Pancreas (tissue), 10 donors: ENCODE measurements around the gene GNAZ. TPM values are rescaled to one million over a fixed set of nuclear protein-coding genes. Genes with fewer than 3 reads are reported as not detected.

ENCODE experiments used
- ATAC-seq, 4 donors: fragments of 200-7000 bp; cut with Tn5 transposase; one replicate each; pipeline versions ENCODE4 v1.8.0 to v1.9.1; 2020; ENCODE audit warnings: mild to moderate bottlenecking in 4 of 4, moderate library complexity in 4 of 4
- DNase-seq, 6 donors: peaks; one replicate each; pipeline ENCODE4 v3.0.0-alpha.2; 2020
- FAIRE-seq: peaks from 2 replicates; lab custom pipeline; 2012; peaks lifted over from hg19 to GRCh38; lab: Jason Lieb, UNC
- H3K27ac ChIP-seq, 4 donors: fragments of 200-600 bp; sonication (generic); 1 replicate in 3 of 4; 2 replicates in 1 of 4; pipeline versions ENCODE4 v1.5.0 to v1.8.0; 2020
- H3K27me3 ChIP-seq, 4 donors: fragments of 200-600 bp; one replicate each; pipeline ENCODE4 v1.8.0; 2021
- H3K36me3 ChIP-seq, 3 donors: fragments of 200-600 bp; sonication (generic) in 1 of 3; one replicate each; pipeline versions ENCODE4 v1.5.0 to v1.8.0; 2020 to 2021
- H3K4me1 ChIP-seq, 3 donors: fragments of 200-600 bp; one replicate each; pipeline ENCODE4 v1.8.0; 2021
- H3K4me3 ChIP-seq, 4 donors: fragments of 200-600 bp; sonication (generic) in 2 of 4; one replicate each; pipeline versions ENCODE4 v1.5.0 to v1.8.0; 2020 to 2021
- H3K9me3 ChIP-seq, 4 donors: fragments of 200-600 bp; one replicate each; pipeline ENCODE4 v1.8.0; 2021
- CTCF ChIP-seq, 4 donors: fragments of 200-600 bp; sonication (generic) in 3 of 4; IDR thresholded peaks; one replicate each; pipeline versions ENCODE4 v1.5.0 to v1.8.0; 2021; ENCODE audit warnings: antibody characterized with exemption in 4 of 4
- WGBS, 2 donors: extraction: QIAGEN DNeasy Blood & Tissue Kit; methylation state at CpG; one replicate each; pipeline ENCODE4 v1.1.7; 2013; 5-methylcytosine and 5-hydroxymethylcytosine counted together
- intact Hi-C, 3 donors: fragments of 100-400 bp; cut with DNase I; formaldehyde crosslinking; loops; one replicate each; pipeline versions ENCODE4 v1.11.1 to v1.14.2; 2022
- polyA plus RNA-seq, 2 donors: library from polyadenylated mRNA; stranded (reverse); fragments of 200-250 nt; gene quantifications; one replicate each; pipeline ENCODE4 v1.2.3, GENCODE V29; 2013
- total RNA-seq, 6 donors: library from RNA; stranded (reverse); fragmentation: NEBNext Ultra II Directional in 4 of 6; extraction: Animal tissue kit (Norgen Biotek cat#: 25700) in 4 of 6; gene quantifications; one replicate each; pipeline versions ENCODE4 v1.2.1 to v1.2.4, GENCODE V29; 2021 to 2023
- donor health status: healthy with polysubstance abuse.
- donor health status: DM: no; HTN: no; CAD: no; lungs with moderate emphysema.
- donor health status: DM: no; HTN: no; CAD: no.
- donor health status: control.
- donor health status: control.
- donor health status: Bipolar disorder and iron deficiency.
- donor health status: DM: yes; HTN: yes; CAD: no.
- donor health status: DM: no; HTN: no; CAD: no.
- donor health status: DM: no; HTN: no; CAD: no.
- donor health status: DM: yes; HTN: yes; CAD: no.

Gene GNAZ
- total and polyA plus RNA-seq, 8 donors, result 0.88 to 9.7 (median 2.1) TPM

DNA sequence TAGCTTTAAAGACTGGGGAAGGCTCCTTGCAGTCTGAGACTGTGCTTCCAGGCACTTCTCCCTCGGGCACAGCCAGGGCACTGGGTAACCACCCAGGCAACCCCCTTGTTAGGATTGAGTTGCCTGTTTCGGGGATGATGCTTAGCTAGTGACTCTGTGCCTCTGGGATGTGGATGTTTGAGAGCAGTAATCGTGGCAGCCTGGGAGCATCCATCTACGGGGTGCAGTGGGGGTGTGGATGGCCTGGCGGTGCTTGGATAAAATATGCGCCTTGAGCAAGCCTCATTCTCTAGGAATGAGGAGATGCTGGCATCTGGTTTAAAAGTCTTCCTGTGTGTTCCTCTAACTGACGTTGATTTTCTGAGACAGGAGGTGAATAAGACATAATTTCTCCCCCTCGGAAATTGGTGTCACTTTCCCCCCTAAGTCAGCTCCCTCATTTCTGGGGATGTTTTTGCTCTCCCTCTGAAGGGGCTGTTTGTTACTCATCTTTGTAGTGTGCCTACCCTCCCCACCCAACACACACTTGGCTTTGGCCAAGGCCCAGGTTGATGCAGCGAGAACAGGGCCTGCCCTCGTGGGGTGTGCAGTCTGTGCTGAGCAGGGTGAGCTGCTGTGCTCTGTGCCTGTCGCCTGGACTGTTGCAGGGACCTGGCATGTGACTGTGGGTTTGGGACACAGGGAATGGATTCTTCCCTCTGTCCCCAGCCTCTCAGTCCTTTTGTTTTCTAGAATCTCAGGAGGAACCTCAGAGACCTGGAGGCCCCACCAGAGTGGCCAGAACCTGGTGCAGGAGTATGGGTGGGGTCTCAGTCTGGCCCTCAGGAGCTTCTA lies 2.0 kb downstream of the GNAZ start:
- Histone ChIP-seq H3K4me1 (peaks cover 0 to 4% (median 3%) of the 10 kb centered on the region in 3 donors), H3K27me3 (no peaks in the 10 kb centered on the region), H3K27ac (no peak overlapping the region), H3K4me3 (no peak overlapping the region), H3K9me3 (no peaks in the 10 kb centered on the region), H3K36me3 (no peaks in the 10 kb centered on the region)
- peak in 3 of 6 donors; percentile 4 to 46 (median 22) for DNase-seq
- no peak for FAIRE-seq
- ATAC-seq, result no peak
- intact Hi-C loops, result no loop called here
- TF ChIP-seq CTCF (IDR thresholded peaks at IDR 0.05), result no peak
- WGBS, 2 donors, result 85 to 91% methylated on average over 11 of the region's 11 CpGs

DNA sequence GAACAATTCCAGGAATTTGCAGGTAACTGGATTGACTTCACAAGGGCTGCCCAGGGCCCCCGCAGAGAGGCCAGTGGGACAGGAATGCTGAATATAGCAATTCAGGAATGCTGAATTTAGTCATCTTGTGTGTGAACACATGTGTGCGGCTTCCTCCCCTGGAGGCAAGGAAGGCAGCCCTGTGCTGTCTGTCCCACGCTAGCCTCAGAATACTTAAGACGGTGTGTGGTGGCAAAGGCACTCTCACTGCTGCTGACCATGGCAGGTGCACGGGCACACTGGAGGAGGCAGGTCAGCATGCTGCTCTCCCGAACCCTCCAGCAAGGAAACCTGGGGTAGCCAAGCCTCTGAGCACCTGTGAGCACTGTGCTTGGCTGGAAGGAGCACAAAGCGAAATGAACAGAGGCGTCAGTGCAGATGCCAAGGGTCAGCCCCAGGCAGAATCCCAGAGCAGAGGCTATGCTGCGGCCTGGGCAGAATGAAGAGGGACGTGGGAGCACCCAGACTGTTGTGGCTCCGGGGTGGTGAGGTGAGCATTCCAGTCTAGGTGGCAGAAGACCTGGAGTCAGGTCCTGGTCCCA lies 2.7 kb downstream of the GNAZ start:
- DNase-seq (peak in 3 of 6 donors; percentile 12 to 40 (median 27)), FAIRE-seq (no peak), ATAC-seq (no peak)
- no peaks in the 10 kb centered on the region for H3K27me3 ChIP-seq
- peaks cover 0 to 4% (median 3%) of the 10 kb centered on the region in 3 donors for H3K4me1 ChIP-seq
- WGBS, 2 donors, result 87 to 91% methylated on average over 11 of the region's 11 CpGs
- no peak for TF ChIP-seq CTCF (IDR thresholded peaks at IDR 0.05)
- intact Hi-C loops, result no loop called here
- no peaks in the 10 kb centered on the region for H3K9me3 ChIP-seq
- H3K4me3 ChIP-seq, result no peak overlapping the region
- no peaks in the 10 kb centered on the region for H3K36me3 ChIP-seq
- H3K27ac ChIP-seq, result no peak overlapping the region

- ATAC-seq, result no peak
- TF ChIP-seq CTCF (IDR thresholded peaks at IDR 0.05), result no peak
- no peak overlapping the region for H3K27ac ChIP-seq
- peaks cover 0 to 4% (median 3%) of the 10 kb centered on the region in 3 donors for H3K4me1 ChIP-seq
- peak in 3 of 6 donors; percentile 6 to 50 (median 41) for DNase-seq
- 77 to 79% methylated on average over 13 of the region's 13 CpGs for WGBS, 2 donors
- intact Hi-C loops, result no loop called here
- FAIRE-seq, result no peak
- H3K27me3 ChIP-seq, result no peaks in the 10 kb centered on the region
- H3K36me3 ChIP-seq, result no peaks in the 10 kb centered on the region
- H3K4me3 ChIP-seq, result no peak overlapping the region
- H3K9me3 ChIP-seq, result no peaks in the 10 kb centered on the region
Observed at GRCh38 chr22:23073526-23074229, 3.4 kb downstream of the GNAZ start.

GRCh38 chr22:23074451-23074850 lies 4.1 kb downstream of the GNAZ start:
- H3K4me1 ChIP-seq, result peaks cover 0 to under 1% (median under 1%) of the 10 kb centered on the region in 3 donors
- intact Hi-C loops, result no loop called here

More at GRCh38 chr22:23074451-23074850, 4.1 kb downstream of the GNAZ start:
- peak in 3 of 6 donors; percentile 9 to 44 (median 33) for DNase-seq
- Histone ChIP-seq H3K27ac (no peak overlapping the region), H3K27me3 (no peaks in the 10 kb centered on the region), H3K9me3 (no peaks in the 10 kb centered on the region), H3K4me3 (no peak overlapping the region), H3K36me3 (no peaks in the 10 kb centered on the region)
- 89 to 94% methylated on average over 7 of the region's 7 CpGs for WGBS, 2 donors
- no peak for FAIRE-seq
- TF ChIP-seq CTCF (IDR thresholded peaks at IDR 0.05), result no peak
- ATAC-seq, result no peak
